ENCODE measurements around the gene DUSP7.

The DUSP7 gene

DNA sequence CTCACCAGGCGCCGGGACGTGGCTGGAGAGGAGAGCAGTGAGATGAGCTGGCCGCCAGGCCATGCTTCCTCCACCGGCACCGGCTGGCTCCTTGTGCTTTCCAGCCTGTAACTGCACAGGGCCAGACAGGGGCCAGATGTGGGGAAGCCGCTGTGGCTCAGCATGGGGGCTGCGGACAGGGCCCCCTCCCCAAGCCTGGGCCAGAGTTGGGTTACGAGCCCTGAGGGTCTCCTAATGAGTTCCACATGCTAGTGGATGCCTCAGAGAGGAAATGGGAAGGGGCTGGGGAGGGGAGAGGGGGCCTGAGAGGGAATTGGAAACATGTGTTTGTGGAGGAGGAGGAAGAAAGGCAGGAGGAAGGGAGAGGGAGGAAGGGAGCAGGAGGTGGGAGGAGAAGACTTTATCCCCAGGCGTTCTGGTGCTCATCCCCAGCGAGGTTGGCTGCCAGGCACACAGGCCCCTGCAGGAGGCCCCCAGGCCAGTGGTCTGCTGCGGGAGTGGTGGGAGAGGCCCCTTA is 11.7 kb upstream of the DUSP7 start:
- DNase-seq (ENCODE audit: low read depth) = no peak

DNA sequence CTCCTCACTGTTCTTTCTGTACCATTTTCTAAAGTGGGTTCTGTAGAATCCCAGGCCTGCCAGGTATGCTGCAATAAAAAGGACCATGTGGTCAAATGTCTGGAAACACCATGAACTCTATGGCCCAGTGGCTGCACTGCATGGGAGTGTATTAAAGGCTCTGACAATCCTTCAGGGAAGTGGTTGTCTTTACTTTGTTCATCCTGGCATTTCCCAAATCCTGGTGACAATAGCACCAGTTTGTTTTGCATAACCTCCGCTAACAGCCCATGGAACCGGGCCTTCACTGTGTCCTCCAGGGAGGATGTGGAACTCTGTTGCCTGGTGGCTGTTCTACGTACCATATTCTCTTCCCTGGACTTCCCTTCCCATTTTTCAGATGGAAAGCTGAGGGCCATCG is 11.2 kb upstream of the DUSP7 start:
- DNase-seq (ENCODE audit: low read depth) = no peak

- no peak for DNase-seq (ENCODE audit: low read depth)
Observed at GRCh38 chr3:52067046-52067445, 10.7 kb upstream of the DUSP7 start.

DNA sequence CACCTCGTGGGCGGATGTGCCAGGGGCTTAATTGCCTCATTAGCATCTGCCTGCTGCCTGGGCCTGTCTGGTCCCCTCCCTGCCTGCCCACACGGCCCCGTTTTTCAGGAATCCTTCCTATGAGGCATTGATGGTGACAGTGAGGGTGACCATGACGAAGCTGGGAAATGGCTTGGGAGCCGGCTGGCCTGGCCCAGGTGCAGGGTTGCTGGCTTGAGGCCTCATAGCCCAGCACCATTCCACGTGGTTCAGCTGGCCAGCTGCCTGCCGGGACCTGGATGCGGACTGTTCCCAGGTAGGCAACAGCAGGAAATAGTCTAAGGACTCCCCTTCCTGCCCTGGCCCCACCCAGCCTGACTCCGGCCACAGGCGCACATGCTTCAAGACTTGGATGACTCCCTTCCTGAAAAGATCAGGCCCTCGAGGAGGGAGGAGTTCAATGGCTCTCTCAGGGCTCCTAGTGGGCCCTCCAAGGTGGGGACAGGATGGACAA is 8.9 kb upstream of the DUSP7 start:
- no peak for DNase-seq (ENCODE audit: low read depth)

DNA sequence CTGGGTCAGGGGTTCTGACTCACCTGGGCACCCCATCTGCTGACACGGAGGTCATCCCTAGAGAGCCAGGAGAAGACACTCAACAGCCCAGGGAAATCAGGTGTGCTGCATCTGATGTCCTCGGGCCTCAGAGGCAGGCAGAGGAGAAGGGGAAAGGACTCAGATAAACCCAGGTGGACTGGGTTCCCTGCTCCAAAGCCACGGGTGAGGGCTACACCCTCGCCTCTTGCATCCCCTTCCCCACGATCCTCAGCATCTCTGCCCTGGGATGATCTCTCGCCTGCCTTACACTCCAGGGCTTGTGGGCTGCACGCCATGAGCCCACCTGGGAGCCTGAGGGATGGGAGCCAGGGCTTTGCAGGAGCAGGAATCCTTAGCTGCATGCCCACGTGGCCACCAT is 8.2 kb upstream of the DUSP7 start:
- DNase-seq (ENCODE audit: low read depth) = no peak

GRCh38 chr3:52063026-52063723 is 6.8 kb upstream of the DUSP7 start:
- DNase-seq (ENCODE audit: low read depth) = no peak

GRCh38 chr3:52062505-52062904 is 6.1 kb upstream of the DUSP7 start:
- DNase-seq (ENCODE audit: low read depth) = no peak

GRCh38 chr3:52061121-52061910 is 4.9 kb upstream of the DUSP7 start:
- DNase-seq (ENCODE audit: low read depth) = no peak

DNA sequence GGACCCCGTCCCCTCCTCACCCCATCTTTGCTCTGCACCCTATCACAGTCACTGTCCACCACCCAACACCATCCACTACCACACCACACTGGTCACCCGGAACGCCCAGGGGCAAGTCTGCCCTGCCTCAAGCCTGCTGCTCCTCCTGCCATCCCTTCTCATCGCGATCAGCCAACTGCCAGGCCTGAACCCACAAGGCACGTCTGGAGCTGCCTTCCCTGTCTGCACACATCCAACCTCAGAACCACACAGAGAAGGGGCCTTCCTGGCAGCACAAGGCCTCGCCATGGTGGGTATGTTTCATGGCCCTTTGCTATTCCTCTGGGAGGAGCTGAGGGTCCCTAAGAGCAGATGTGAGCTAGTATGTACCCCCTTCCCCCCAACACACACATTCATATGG is 3.4 kb upstream of the DUSP7 start:
- no peak for DNase-seq (ENCODE audit: low read depth)

GRCh38 chr3:52057812-52058495 is 1.6 kb upstream of the DUSP7 start:
- DNase-seq (ENCODE audit: low read depth) = no peak

- DNase-seq (ENCODE audit: low read depth) = peak; percentile 99
Observed at GRCh38 chr3:52056968-52057811, 819 bp upstream of the DUSP7 start.

DNA sequence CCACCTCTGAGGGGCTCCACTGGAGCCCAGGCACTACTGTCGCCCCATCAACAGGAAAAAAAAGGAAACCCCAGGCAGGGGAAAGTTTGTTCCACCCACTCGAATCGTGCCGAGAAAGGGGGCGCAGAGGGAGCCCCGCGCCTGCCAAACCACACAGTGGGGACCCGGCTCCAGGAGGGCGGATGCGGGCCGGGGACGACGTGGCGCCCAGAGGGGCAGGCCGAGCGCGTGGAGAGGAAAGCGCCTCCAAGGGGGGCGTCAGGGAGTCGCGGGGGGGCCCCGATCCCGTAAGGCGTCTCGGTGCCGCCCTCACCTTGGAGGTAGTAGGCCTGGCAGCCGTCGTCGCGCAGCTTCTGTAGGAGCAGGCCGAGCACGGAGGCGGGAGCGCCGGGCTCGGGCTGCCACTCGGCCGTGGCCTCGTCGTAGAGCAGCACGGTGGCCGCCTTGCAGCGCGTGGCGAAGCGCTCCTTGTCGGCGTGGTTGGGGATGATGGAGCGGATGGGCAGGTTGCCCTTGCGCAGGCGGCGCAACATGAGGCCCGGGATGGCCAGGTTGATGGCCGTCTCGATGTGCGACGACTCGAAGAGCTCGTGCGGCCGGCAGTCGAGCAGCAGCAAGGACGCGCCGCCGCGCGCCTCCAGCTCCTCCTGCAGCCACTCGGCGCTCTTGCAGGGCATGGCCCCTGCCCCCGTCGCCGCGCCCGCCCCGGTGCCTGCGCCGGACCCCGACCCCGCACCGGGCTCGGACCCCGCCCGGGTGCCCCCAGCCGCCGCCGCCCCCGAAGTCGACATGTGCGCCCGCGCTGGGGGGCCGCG is 627 bp downstream of the DUSP7 start:
- no peak for DNase-seq (ENCODE audit: low read depth)

DNA sequence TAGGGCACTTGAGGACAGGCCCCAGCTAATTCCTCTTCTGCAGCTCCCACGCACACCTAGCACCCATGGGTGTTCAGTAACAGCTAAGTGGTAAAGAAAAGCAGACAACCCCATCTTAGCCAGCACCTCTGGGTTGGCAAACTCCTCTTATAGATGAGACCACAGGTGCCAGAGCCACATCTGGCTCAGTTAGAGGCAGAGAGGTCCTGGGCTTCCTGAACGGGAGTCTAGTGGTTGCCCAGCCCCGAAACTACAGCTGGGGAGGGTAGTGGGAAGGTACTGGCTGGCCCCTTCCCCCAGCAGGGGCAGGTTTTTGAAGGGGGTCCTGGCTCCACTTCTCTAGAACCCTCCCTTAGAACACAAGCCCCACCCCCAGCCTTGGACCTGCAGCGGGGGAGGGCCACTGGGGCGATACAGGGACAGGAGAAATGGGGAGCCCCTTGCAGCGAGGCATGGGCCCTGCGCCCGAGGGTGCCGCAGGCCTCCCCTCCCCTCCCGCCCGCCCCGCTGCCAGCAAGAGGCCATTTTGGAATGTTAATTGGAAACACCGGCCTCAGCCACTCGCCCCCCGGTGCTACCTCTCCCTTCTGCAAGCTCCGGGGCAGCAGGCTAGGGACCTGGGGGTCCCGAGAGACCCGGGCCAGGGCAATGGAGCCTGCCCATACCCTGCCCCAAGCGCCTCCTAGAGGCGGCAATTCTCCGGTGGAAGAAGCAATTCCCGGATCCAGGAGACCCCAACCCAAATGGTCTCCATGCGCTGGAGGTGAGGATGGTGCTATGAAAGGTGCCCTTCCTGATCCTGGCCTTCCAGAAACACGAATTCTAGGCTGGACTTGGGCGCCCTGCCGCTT is 1.5 kb downstream of the DUSP7 start:
- DNase-seq (ENCODE audit: low read depth) = no peak

DNA sequence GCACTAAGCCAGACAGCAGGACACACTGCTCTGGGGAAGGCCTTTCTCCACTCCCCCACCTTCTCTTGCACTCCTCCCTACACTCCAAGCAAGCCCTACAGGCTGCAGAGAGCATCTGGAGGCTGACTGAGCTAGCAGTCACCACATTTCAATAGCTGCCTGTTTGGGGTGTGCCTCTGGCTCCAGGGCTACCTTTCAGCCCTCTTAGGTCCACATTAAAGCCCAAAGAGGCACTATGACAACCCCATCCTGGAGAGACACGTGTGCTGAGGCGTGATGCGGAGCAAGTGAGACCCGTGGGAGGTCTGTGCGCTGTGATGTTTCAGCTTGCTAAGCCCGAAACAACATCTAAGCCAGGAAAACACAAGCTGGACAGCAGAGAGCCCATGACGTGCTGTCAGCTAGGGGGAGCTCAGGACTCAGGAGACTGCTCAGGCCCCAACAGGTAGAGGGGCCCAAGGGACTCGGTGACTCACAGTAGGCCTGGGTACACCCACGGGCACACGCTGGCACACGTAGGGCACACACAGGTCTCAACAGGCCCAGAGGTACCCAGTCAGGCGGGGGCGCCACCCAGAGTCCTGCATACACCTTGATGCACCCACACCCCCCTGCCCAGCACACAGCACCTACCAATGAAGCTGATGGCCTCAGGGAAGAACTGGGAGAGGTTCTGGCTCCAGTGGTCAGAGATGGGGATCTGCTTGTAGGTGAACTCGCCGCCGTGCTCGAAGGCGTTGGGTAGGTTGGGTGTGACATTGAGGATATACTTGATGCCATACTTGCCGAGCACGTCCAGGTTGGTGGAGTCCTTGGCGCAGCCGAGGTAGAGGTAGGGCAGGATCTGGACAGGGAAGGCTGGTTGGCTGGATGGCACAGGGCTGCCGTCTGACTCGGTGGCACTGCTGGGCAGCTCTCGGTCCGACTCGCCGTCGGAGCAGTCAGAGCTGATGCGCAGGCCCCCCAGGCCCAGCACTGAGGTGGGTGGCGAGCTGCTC is 2.8 kb downstream of the DUSP7 start:
- DNase-seq (ENCODE audit: low read depth) = peak; percentile 22

GRCh38 chr3:52052831-52053306 is 3.5 kb downstream of the DUSP7 start:
- DNase-seq (ENCODE audit: low read depth) = no peak

DNA sequence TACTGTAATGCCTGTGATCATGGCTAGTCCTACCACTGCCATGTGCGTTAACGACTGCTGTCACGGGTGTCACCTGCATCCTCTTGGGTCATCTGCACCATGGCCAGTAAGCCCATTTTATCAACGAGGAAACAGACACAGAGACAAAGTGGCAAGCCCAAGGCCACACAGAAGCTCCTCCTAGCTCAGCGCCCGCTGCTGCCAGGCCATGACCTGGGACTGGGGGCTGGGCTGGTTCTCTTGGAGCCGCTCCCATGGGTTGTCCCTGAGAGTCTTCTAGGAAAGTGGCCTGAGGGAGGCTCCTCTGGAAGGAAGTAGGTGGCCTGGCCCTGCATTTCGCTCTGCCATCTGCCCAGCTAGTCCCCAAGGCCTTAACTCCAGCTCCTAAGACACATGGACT is 4.9 kb downstream of the DUSP7 start:
- no peak for DNase-seq (ENCODE audit: low read depth)

DNA sequence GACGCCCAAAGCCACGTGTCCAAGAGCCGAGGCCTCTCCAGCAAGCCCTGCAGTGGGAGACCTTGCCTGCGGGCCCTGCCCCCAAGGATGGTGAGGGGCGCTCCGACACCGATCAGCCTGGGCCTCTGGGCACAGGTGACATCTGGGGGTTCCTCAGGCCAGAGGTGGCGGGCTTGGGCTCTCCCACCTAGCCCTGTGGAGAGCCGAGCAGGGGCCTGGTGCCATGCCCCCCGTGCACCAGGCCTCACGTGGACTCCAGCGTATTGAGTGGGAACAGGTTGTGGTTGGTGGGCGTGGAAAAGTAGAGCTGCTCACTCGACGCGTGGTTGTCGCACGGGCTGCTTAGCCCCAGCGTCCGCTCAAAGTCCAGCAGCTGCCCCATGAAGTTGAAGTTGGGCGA is 5.8 kb downstream of the DUSP7 start:
- no peak for DNase-seq (ENCODE audit: low read depth)

- DNase-seq (ENCODE audit: low read depth) = no peak
Observed at GRCh38 chr3:52049503-52049902, 6.9 kb downstream of the DUSP7 start.
